Measurements from ENCODE around the gene MATCAP1. TPM values are rescaled to one million over a fixed set of nuclear protein-coding genes. Genes with fewer than 3 reads are reported as not detected.

Gene MATCAP1
- total RNA-seq, 2 donors from 2014 or later = 11.9 to 31.6 TPM

GRCh38 chr16:67129422-67129821, 54.3 kb downstream of the MATCAP1 start:
- Histone ChIP-seq H3K4me3 (no peak overlapping the region), H3K4me1 (no peaks in the 10 kb centered on the region), H3K27ac (no peak overlapping the region), H3K9me3 (no peaks in the 10 kb centered on the region), H3K36me3 (replicated peaks in 1 of 2; ENCODE audit: insufficient read depth in 1 of 2, low read depth in 2 of 2) (peaks cover 0 to 9% of the 10 kb centered on the region in 2 donors), H3K27me3 (no peaks in the 10 kb centered on the region)
- DNase-seq (no peak), ATAC-seq (no peak)
- intact Hi-C loops (cut with DNase I) = no loop called here
- no peak for TF ChIP-seq POLR2A (IDR thresholded peaks at IDR 0.05)
- TF ChIP-seq CTCF (IDR thresholded peaks at IDR 0.05) = no peak
- WGBS, 2 donors = 89 to 90% methylated on average over 3 of the region's 3 CpGs

- intact Hi-C loops (cut with DNase I) = no loop called here
- no peaks in the 10 kb centered on the region for H3K9me3 ChIP-seq
- DNase-seq (no peak), ATAC-seq (no peak)
- no peak for TF ChIP-seq POLR2A (IDR thresholded peaks at IDR 0.05)
- no peak for TF ChIP-seq CTCF (IDR thresholded peaks at IDR 0.05)
- no peaks in the 10 kb centered on the region for H3K4me1 ChIP-seq
- WGBS, 2 donors = 79 to 100% methylated on average over 2 to 3 of the region's 3 CpGs
- H3K27ac ChIP-seq = no peak overlapping the region
- H3K4me3 ChIP-seq = no peak overlapping the region
- peaks cover 0 to 12% of the 10 kb centered on the region in 2 donors for H3K36me3 ChIP-seq (replicated peaks in 1 of 2; ENCODE audit: insufficient read depth in 1 of 2, low read depth in 2 of 2)
- H3K27me3 ChIP-seq = no peaks in the 10 kb centered on the region
Measured at GRCh38 chr16:67128887-67129286, 54.9 kb downstream of the MATCAP1 start.

GRCh38 chr16:67128417-67128816, 55.3 kb downstream of the MATCAP1 start:
- no peak for ATAC-seq

More at GRCh38 chr16:67128417-67128816, 55.3 kb downstream of the MATCAP1 start:
- Histone ChIP-seq H3K27ac (no peak overlapping the region), H3K4me1 (no peaks in the 10 kb centered on the region), H3K27me3 (no peaks in the 10 kb centered on the region), H3K4me3 (no peak overlapping the region), H3K9me3 (no peaks in the 10 kb centered on the region), H3K36me3 (replicated peaks in 1 of 2; ENCODE audit: insufficient read depth in 1 of 2, low read depth in 2 of 2) (peaks cover 0 to 13% of the 10 kb centered on the region in 2 donors)
- TF ChIP-seq POLR2A (IDR thresholded peaks at IDR 0.05) = no peak
- TF ChIP-seq CTCF (IDR thresholded peaks at IDR 0.05) = no peak
- DNase-seq = no peak
- intact Hi-C loops (cut with DNase I) = no loop called here

MicroRNAs encoded within 50 kb of the gene (microRNA counts, 767-probe panel; counts per million panel counts)
- 0 to 736 counts per million in 2 donors for microRNA hsa-miR-328

Small RNA genes lying within 50 kb of the gene (microRNA-seq; reads per million reads assigned to microRNA genes)
- gene MIR328 (ENCODE audit: borderline number of aligned reads in 2 of 2, borderline replicate concordance in 2 of 2) = 135 to 201 reads per million in 2 donors

Small RNA genes lying within 50 kb of the gene (small RNA-seq; reads per million reads assigned to genes)
- gene MIR328 = 9.3 reads per million, percentile 91 among the genes with 10 or more reads in this experiment

Other genes with a start within 250 kb of the MATCAP1 start
- 10 to 100 TPM in 1 of 2 donors, 1 to 10 TPM in 1; 7.6 to 15.3 TPM for gene CIAO2B, start 249.6 kb downstream of the MATCAP1 start, total RNA-seq
- gene CES2, start 248.4 kb downstream of the MATCAP1 start, total RNA-seq = 10 to 100 TPM; 24.9 to 29.3 TPM
- 1 to 10 TPM; 5.2 to 5.6 TPM for gene CES3, start 222.7 kb downstream of the MATCAP1 start, total RNA-seq
- 10 to 100 TPM; 10.9 to 16.5 TPM for gene CES4A, start 195.4 kb downstream of the MATCAP1 start, total RNA-seq
- 10 to 100 TPM; 28.0 to 41.9 TPM for gene CBFB, start 154.8 kb downstream of the MATCAP1 start, total RNA-seq
- 10 to 100 TPM in 1 of 2 donors, 1 to 10 TPM in 1; 7.8 to 18.5 TPM for gene PHAF1, start 74.0 kb downstream of the MATCAP1 start, total RNA-seq
- 1 to 10 TPM; 8.3 to 9.9 TPM for gene B3GNT9, start 33.0 kb downstream of the MATCAP1 start, total RNA-seq
- 10 to 100 TPM; 25.7 to 25.9 TPM for gene TRADD, start 24.1 kb downstream of the MATCAP1 start, total RNA-seq
- 100 to 1,000 TPM in 1 of 2 donors, 10 to 100 TPM in 1; 73.9 to 104 TPM for gene FBXL8, start 24.0 kb downstream of the MATCAP1 start, total RNA-seq
- 100 to 1,000 TPM in 1 of 2 donors, 10 to 100 TPM in 1; 76.8 to 352 TPM for gene HSF4, start 19.2 kb downstream of the MATCAP1 start, total RNA-seq
- 10 to 100 TPM; 51.1 to 78.8 TPM for gene NOL3, start 13.4 kb downstream of the MATCAP1 start, total RNA-seq
- gene EXOC3L1, start 6.2 kb upstream of the MATCAP1 start, total RNA-seq = 1 to 10 TPM; 1.8 to 2.0 TPM
- gene E2F4, start 8.2 kb upstream of the MATCAP1 start, total RNA-seq = 10 to 100 TPM; 51.9 to 88.7 TPM
- gene ELMO3, start 15.2 kb upstream of the MATCAP1 start, total RNA-seq = 10 to 100 TPM; 24.1 to 40.5 TPM
- gene TMEM208, start 43.2 kb upstream of the MATCAP1 start, total RNA-seq = 10 to 100 TPM; 35.8 to 48.1 TPM
- gene FHOD1, start 63.5 kb upstream of the MATCAP1 start, total RNA-seq = 10 to 100 TPM; 12.2 to 26.4 TPM
- gene SLC9A5, start 65.0 kb upstream of the MATCAP1 start, total RNA-seq = under 1 TPM; 0.26 to 0.33 TPM
- gene PLEKHG4, start 95.6 kb upstream of the MATCAP1 start, total RNA-seq = 10 to 100 TPM; 21.8 to 29.6 TPM
- gene KCTD19, start 142.8 kb upstream of the MATCAP1 start, total RNA-seq = under 1 TPM in 1 of 2 donors, not detected in 1; under 0.01 TPM
- gene LRRC36, start 142.9 kb upstream of the MATCAP1 start, total RNA-seq = 1 to 10 TPM; 1.6 to 7.0 TPM
- gene TPPP3, start 209.5 kb upstream of the MATCAP1 start, total RNA-seq = 10 to 100 TPM; 11.2 to 30.0 TPM
- 10 to 100 TPM; 13.0 to 57.0 TPM for gene ZDHHC1, start 232.5 kb upstream of the MATCAP1 start, total RNA-seq
- 10 to 100 TPM in 1 of 2 donors, 1 to 10 TPM in 1; 5.4 to 13.8 TPM for gene HSD11B2, start 247.2 kb upstream of the MATCAP1 start, total RNA-seq

Data from body of pancreas (tissue), 4 donors.